Measurements from ENCODE around the gene PSME2.

DNA sequence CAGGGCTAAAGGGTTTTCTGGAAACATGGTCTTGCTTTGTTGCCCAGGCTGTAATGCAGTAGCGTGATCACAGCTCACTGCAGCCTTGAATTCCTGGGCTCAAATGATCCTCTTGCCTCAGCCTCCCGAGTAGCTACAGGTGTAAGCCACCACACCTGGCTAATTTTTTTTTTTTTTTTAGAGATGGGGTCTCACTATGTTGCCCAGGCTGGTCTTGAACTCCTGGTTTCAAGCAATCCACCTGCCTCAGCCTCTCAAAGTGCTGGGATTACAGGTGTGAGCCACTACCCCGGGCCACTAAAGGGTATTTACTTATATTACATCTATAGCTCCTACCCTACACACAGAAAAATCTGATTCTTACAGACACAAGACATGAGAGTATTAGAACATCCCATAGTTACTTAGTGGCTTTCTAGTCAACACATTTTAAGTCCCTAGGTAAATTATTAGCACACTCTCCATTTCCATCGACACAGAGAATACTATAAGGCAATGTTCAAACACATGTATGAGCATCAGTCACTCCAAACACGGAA lies 38.0 kb downstream of the PSME2 start:
- TF ChIP-seq, protein P1, sequence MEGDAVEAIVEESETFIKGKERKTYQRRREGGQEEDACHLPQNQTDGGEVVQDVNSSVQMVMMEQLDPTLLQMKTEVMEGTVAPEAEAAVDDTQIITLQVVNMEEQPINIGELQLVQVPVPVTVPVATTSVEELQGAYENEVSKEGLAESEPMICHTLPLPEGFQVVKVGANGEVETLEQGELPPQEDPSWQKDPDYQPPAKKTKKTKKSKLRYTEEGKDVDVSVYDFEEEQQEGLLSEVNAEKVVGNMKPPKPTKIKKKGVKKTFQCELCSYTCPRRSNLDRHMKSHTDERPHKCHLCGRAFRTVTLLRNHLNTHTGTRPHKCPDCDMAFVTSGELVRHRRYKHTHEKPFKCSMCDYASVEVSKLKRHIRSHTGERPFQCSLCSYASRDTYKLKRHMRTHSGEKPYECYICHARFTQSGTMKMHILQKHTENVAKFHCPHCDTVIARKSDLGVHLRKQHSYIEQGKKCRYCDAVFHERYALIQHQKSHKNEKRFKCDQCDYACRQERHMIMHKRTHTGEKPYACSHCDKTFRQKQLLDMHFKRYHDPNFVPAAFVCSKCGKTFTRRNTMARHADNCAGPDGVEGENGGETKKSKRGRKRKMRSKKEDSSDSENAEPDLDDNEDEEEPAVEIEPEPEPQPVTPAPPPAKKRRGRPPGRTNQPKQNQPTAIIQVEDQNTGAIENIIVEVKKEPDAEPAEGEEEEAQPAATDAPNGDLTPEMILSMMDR (conservative IDR thresholded peaks at IDR 0.05; ENCODE audit: low read length), result no peak
- TF ChIP-seq EZH2phosphoT487 (IDR thresholded peaks at IDR 0.05; ENCODE audit: borderline replicate concordance, low read depth, low read length), result no peak
